GM23338 (cell line): ENCODE results near the gene KIAA1328.

Experiments
- CREB1 ChIP-seq: fragments of 250-450 bp; sonication (Bioruptor Pico); IDR thresholded peaks from 2 replicates; pipeline ENCODE4 v1.5.0; 2020; ENCODE audit warnings: low read depth, mild to moderate bottlenecking, moderate library complexity
- EZH2 ChIP-seq: fragments of 200-600 bp; sonication (generic); IDR thresholded peaks from one replicate; pipeline ENCODE4 v1.8.0; 2017; ENCODE audit warnings: antibody characterized with exemption, mild to moderate bottlenecking, low read depth; ENCODE audit not compliant: unreplicated experiment
- JUNB ChIP-seq: IDR thresholded peaks from one replicate; pipeline ENCODE4 v1.6.1; 2016; ENCODE audit warnings: antibody characterized with exemption; ENCODE audit not compliant: unreplicated experiment
- POLR2AphosphoS5 ChIP-seq: IDR thresholded peaks from 2 replicates; pipeline ENCODE4 v1.6.1; 2016; ENCODE audit warnings: antibody characterized with exemption, low read depth
- TF ChIP-seq, protein P1 (sequence below), 2 experiments: fragments of 200-600 bp in 1 of 2; sonication (generic) in 1 of 2; conservative IDR thresholded peaks; 2 replicates each; pipeline versions ENCODE4 v1.5.1 to v1.6.1; 2016 to 2017; ENCODE audit warnings: antibody characterized with exemption in 2 of 2, low read depth in 2 of 2, mild to moderate bottlenecking in 2 of 2, moderate library complexity in 1 of 2
- TF ChIP-seq, protein P2 (sequence below): IDR thresholded peaks from one replicate; pipeline ENCODE4 v1.6.1; 2018; ENCODE audit warnings: antibody characterized with exemption; ENCODE audit not compliant: unreplicated experiment

DNA sequence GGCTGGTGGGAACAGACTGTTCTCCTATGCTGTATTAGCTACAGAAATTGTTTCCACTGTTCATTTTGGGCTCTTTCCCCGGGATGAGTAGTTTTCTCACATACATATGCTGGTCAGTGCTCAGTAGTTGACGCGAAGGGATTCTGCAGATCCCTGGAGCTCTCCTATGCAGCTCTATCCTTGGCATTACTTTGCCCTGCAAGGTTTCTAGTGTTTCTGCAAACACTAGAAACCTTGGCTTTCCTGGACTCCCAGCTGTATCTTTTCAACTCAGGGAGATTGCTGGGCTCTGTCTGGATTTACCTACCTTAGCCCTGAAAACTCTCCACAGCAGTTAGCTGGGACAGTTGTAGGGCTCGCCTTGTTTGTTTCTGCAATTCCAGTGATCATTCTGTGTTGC lies 10.9 kb downstream of the KIAA1328 start:
- TF ChIP-seq, protein P1, sequence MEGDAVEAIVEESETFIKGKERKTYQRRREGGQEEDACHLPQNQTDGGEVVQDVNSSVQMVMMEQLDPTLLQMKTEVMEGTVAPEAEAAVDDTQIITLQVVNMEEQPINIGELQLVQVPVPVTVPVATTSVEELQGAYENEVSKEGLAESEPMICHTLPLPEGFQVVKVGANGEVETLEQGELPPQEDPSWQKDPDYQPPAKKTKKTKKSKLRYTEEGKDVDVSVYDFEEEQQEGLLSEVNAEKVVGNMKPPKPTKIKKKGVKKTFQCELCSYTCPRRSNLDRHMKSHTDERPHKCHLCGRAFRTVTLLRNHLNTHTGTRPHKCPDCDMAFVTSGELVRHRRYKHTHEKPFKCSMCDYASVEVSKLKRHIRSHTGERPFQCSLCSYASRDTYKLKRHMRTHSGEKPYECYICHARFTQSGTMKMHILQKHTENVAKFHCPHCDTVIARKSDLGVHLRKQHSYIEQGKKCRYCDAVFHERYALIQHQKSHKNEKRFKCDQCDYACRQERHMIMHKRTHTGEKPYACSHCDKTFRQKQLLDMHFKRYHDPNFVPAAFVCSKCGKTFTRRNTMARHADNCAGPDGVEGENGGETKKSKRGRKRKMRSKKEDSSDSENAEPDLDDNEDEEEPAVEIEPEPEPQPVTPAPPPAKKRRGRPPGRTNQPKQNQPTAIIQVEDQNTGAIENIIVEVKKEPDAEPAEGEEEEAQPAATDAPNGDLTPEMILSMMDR (conservative IDR thresholded peaks at IDR 0.05; ENCODE audit: low read depth in 2 of 2): no peak
- TF ChIP-seq EZH2: no peak
- no peak for TF ChIP-seq POLR2AphosphoS5
- TF ChIP-seq JUNB: no peak
- TF ChIP-seq, protein P2, sequence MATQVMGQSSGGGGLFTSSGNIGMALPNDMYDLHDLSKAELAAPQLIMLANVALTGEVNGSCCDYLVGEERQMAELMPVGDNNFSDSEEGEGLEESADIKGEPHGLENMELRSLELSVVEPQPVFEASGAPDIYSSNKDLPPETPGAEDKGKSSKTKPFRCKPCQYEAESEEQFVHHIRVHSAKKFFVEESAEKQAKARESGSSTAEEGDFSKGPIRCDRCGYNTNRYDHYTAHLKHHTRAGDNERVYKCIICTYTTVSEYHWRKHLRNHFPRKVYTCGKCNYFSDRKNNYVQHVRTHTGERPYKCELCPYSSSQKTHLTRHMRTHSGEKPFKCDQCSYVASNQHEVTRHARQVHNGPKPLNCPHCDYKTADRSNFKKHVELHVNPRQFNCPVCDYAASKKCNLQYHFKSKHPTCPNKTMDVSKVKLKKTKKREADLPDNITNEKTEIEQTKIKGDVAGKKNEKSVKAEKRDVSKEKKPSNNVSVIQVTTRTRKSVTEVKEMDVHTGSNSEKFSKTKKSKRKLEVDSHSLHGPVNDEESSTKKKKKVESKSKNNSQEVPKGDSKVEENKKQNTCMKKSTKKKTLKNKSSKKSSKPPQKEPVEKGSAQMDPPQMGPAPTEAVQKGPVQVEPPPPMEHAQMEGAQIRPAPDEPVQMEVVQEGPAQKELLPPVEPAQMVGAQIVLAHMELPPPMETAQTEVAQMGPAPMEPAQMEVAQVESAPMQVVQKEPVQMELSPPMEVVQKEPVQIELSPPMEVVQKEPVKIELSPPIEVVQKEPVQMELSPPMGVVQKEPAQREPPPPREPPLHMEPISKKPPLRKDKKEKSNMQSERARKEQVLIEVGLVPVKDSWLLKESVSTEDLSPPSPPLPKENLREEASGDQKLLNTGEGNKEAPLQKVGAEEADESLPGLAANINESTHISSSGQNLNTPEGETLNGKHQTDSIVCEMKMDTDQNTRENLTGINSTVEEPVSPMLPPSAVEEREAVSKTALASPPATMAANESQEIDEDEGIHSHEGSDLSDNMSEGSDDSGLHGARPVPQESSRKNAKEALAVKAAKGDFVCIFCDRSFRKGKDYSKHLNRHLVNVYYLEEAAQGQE: no peak
- TF ChIP-seq CREB1 (CRISPR knock-in tag): no peak
